ENCODE data around the gene ESYT3.

DNA sequence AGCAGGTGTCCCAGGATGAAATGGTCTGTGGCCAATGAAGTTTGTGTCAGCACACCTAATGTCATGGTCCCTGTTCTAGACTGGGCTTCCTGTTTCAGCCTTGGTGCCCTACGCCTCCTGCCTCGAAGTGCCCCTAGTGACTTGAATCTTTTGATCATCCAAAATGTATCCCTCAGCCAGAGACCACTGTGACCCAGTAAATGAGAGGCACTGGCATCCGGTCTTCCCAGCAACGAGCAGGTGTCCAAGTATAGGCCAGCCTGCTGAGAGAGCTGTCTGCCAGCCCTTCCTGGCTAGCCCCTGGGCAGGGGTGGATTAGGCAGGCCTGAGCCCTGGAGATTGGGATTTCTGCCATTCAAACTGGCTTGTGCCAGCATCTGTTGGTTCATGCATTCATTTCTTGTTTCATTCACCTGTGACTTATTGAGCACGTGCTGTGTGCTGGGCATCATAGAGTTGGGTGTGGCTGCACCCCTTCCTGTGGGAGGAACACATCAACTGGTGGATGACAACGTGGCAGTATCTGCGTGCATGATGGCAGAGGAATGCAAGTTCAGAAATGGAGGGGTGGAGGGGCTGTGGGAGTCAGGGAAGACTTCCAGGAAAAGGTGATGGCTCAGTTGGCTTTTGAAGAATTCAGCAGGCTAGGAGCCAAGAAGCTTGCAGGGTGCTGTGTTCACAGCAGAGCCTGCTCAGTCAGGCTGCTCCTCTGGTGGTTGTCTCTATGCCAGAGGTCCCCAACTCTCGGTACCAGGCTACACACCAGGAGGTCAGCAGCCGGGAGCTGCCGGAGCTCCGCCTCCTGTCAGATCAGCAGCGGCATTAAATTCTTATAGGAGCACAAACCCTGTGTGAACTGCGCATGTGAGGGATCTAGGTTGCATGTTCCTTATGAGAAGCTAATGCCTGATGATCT is 21.6 kb downstream of the ESYT3 start:
- TF ChIP-seq CTCF (conservative IDR thresholded peaks at IDR 0.05) (no peak), EZH2 (IDR thresholded peaks at IDR 0.05; ENCODE audit: low read depth) (no peak)

All from PC-9 (cell line).